PC-3 (cell line): Measurements from ENCODE around the gene IL12RB1.

Experiments
- CTCF ChIP-seq: fragments of 300-600 bp; sonication (generic); conservative IDR thresholded peaks from 2 replicates; pipeline ENCODE4 v1.5.1; 2017; ENCODE audit warnings: antibody characterized with exemption, low read depth, mild to moderate bottlenecking, low read length
- EZH2 ChIP-seq: fragments of 300-600 bp; sonication (generic); IDR thresholded peaks from one replicate; pipeline ENCODE4 v1.6.1; 2017; ENCODE audit warnings: antibody characterized with exemption, mild to moderate bottlenecking, low read length; ENCODE audit not compliant: unreplicated experiment
- EZH2phosphoT487 ChIP-seq: fragments of 300-600 bp; sonication (generic); IDR thresholded peaks from 2 replicates; pipeline ENCODE4 v1.6.1; 2018; ENCODE audit warnings: mild to moderate bottlenecking, antibody characterized with exemption, low read length, borderline replicate concordance

DNA sequence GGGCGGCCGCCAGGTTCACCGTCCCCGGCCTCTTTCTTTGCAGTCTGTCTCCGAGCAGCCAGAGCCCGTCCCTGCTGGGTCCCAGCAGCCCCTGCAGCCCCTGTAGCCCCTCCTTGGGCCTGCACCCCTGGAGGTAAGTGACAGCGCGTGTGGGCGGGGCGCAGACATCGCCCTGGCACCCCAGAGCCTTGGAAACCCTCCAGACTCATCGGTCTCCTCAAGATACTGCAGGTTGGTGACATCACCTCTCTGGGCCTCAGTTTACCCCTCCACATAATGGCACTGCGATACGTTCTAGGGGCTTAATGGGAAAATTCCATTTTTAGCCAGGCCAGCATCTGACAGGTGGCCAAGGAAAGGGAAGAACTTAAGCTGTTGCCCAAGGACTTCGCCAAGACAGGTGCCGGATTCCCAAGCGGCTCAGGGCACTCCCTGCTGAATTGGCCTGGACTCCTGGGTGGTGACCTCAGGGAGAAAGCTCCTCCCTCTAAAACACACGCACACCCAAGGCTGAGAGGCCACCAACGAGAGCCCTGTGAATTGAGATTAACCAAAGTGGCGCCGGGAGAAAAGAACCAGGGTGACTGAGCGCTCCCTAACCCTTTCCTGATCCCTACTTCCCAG is 24.0 kb upstream of the IL12RB1 start:
- TF ChIP-seq CTCF (no peak), EZH2phosphoT487 (no peak), EZH2 (no peak)
